Progenitor cell of endocrine pancreas (in vitro differentiated cells): ENCODE results near the gene CAPS2. TPM values are rescaled to one million over a fixed set of nuclear protein-coding genes. Genes with fewer than 3 reads are reported as not detected.

Source experiments
- DNase-seq: peaks from one replicate; pipeline ENCODE4 v3.0.0; 2021; ENCODE audit warnings: low spot score; ENCODE audit not compliant: unreplicated experiment
- H3K27ac Mint-ChIP-seq: 2 replicates; pipeline ENCODE4 v1.8.0; 2021; ENCODE audit warnings: mild to moderate bottlenecking, moderate library complexity, mixed read lengths
- H3K27me3 Mint-ChIP-seq: 2 replicates; pipeline ENCODE4 v1.8.0; 2021; ENCODE audit warnings: mixed read lengths
- H3K36me3 Mint-ChIP-seq: 2 replicates; pipeline ENCODE4 v1.8.0; 2022; ENCODE audit warnings: mixed read lengths; ENCODE audit not compliant: insufficient read depth
- H3K4me1 Mint-ChIP-seq: 2 replicates; pipeline ENCODE4 v1.8.0; 2021; ENCODE audit warnings: low read depth, mixed read lengths
- H3K4me3 Mint-ChIP-seq: 2 replicates; pipeline ENCODE4 v1.8.0; 2021; ENCODE audit warnings: low read depth, mild to moderate bottlenecking, moderate library complexity, mixed read lengths
- H3K9me3 Mint-ChIP-seq: 2 replicates; pipeline ENCODE4 v1.8.0; 2021; ENCODE audit warnings: low read depth, mixed read lengths
- total RNA-seq: library from RNA; stranded (reverse); gene quantifications from 2 replicates; pipeline ENCODE4 v1.2.1, GENCODE V29; 2021
- TF ChIP-seq, protein P1 (sequence below): fragments of 200-600 bp; sonication (generic); IDR thresholded peaks from one replicate; pipeline ENCODE4 v1.5.0; 2021; ENCODE audit warnings: antibody characterized with exemption, mild to moderate bottlenecking; ENCODE audit not compliant: unreplicated experiment

The CAPS2 gene
- total RNA-seq, 1 donor from 2014 or later: 9.6 TPM

DNA sequence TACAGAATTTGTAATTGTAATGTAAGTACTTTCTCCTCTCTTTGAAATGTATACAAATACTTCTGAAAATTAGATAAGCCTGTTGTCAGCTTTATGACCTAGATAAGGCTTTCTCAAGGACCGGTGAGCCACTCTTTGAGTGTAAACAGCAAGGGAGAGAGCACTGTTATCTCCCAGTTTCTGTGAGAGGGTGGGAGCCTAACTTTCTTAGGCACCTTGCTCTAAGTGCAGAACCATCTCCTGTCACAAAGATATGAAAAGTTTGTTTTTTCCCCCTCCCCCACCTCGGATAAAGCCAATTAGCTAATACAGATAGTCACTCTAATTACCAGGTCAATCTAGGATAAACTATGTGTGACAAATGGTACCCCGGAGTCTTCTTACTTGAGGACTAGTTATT lies 35.8 kb downstream of the CAPS2 start:
- H3K27me3 Mint-ChIP-seq: peaks cover 3% of the 10 kb centered on the region
- peaks cover 7% of the 10 kb centered on the region for H3K4me1 Mint-ChIP-seq
- H3K27ac Mint-ChIP-seq: no peak overlapping the region
- no peaks in the 10 kb centered on the region for H3K9me3 Mint-ChIP-seq
- no peaks in the 10 kb centered on the region for H3K36me3 Mint-ChIP-seq
- DNase-seq: no peak
- TF ChIP-seq, protein P1, sequence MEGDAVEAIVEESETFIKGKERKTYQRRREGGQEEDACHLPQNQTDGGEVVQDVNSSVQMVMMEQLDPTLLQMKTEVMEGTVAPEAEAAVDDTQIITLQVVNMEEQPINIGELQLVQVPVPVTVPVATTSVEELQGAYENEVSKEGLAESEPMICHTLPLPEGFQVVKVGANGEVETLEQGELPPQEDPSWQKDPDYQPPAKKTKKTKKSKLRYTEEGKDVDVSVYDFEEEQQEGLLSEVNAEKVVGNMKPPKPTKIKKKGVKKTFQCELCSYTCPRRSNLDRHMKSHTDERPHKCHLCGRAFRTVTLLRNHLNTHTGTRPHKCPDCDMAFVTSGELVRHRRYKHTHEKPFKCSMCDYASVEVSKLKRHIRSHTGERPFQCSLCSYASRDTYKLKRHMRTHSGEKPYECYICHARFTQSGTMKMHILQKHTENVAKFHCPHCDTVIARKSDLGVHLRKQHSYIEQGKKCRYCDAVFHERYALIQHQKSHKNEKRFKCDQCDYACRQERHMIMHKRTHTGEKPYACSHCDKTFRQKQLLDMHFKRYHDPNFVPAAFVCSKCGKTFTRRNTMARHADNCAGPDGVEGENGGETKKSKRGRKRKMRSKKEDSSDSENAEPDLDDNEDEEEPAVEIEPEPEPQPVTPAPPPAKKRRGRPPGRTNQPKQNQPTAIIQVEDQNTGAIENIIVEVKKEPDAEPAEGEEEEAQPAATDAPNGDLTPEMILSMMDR: no peak
- no peak overlapping the region for H3K4me3 Mint-ChIP-seq

DNA sequence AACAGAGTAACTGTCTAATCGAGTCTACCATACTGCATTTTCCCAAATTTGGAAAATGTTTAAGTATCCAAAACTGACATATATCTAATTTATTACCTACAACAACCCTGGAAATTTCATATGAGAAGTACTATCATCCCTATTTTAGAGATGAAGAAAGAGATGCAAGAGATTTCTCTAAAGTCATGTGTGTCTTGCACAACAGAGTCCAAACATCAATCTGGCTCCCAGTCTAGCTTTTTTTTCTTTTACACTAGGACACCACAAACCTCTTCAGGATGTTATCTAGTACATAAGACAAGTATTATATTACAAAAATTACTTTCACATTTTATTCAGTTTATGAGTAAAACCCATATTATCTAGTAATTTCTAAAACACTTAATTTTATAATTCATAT lies 39.1 kb downstream of the CAPS2 start:
- no peak overlapping the region for H3K27ac Mint-ChIP-seq

DNA sequence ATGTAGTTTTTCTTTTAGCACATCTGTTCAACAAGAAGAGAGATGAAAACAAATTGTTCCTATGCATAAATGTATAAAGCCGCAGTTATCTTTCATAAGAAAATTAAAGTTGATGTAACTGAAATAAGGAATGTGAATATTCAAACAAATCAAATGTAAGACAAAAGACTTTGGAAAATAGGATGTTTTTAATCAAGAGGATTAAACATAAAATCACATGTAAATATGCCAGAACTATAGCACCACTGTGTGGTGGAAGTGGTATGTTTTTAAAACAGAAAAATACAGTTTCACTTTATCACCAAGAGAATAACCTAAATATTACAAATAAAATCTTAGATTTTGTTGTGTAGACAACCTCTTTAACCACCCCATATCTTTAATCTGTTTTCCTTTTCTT lies 40.4 kb downstream of the CAPS2 start:
- no peak overlapping the region for H3K27ac Mint-ChIP-seq
- H3K27me3 Mint-ChIP-seq: no peaks in the 10 kb centered on the region
- H3K4me1 Mint-ChIP-seq: peaks cover 10% of the 10 kb centered on the region
- H3K9me3 Mint-ChIP-seq: no peaks in the 10 kb centered on the region
- no peak for DNase-seq
- no peak overlapping the region for H3K4me3 Mint-ChIP-seq
- H3K36me3 Mint-ChIP-seq: no peaks in the 10 kb centered on the region
- TF ChIP-seq, protein P1: peak; percentile 26

More for the DNA sequence above, 39.1 kb downstream of the CAPS2 start:
- TF ChIP-seq, protein P1: no peak
- Mint-ChIP-seq H3K9me3 (no peaks in the 10 kb centered on the region), H3K27me3 (no peaks in the 10 kb centered on the region), H3K4me3 (no peak overlapping the region), H3K36me3 (no peaks in the 10 kb centered on the region), H3K4me1 (peaks cover 10% of the 10 kb centered on the region)
- DNase-seq: no peak

DNA sequence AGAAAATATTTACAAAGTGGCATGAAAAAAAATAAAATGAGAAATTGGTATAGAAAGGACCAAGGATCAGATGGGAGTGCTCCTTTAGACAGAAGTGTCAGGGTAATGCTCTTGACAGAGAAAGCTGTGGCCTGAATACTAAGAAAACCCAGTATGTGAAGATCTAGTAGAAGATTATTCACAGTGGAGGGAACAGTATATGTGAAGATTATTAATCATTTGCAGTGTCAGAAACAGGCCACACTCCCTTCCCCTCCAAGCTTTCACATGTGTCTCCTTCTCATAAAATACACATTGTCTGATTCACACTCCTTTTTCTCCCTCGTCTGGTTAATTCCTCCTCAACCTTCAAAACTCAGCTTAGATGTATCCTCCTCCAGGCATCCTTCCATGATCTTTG lies 41.3 kb downstream of the CAPS2 start:
- no peaks in the 10 kb centered on the region for H3K36me3 Mint-ChIP-seq
- H3K4me1 Mint-ChIP-seq: peaks cover 4% of the 10 kb centered on the region
- H3K27me3 Mint-ChIP-seq: no peaks in the 10 kb centered on the region
- no peak for DNase-seq
- no peaks in the 10 kb centered on the region for H3K9me3 Mint-ChIP-seq
- no peak overlapping the region for H3K4me3 Mint-ChIP-seq
- TF ChIP-seq, protein P1: no peak
- H3K27ac Mint-ChIP-seq: no peak overlapping the region

DNA sequence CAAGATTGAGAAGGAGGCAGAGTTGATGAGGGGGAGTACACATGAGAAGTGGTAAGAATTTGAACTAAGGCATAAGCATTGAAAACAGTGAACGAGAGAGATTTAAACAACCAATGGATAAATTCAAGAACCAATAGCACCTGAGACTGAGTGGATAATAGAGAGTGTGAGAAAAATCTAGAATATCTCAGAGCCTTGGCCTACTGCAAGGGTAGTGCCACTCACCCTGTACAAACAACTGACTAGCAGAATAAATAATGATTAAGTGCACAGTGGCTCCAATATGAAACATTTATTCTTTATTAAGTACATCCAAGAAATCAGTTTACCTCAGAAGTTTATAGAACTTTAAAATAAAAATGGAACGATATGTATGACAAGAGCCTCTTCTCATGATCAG lies 54.4 kb downstream of the CAPS2 start:
- no peak overlapping the region for H3K4me3 Mint-ChIP-seq
- H3K4me1 Mint-ChIP-seq: no peaks in the 10 kb centered on the region
- no peaks in the 10 kb centered on the region for H3K27me3 Mint-ChIP-seq
- DNase-seq: no peak
- H3K27ac Mint-ChIP-seq: no peak overlapping the region
- no peaks in the 10 kb centered on the region for H3K9me3 Mint-ChIP-seq
- H3K36me3 Mint-ChIP-seq: no peaks in the 10 kb centered on the region
- TF ChIP-seq, protein P1: no peak
